NB4 (cell line): ENCODE data around the gene DENND1A.

Experiments used
- POLR2A ChIP-seq: IDR thresholded peaks from 2 replicates; pipeline ENCODE4 v1.6.1; 2011; ENCODE audit warnings: mild to moderate bottlenecking; ENCODE audit not compliant: insufficient read length; ENCODE audit errors: extremely low read depth
- TF ChIP-seq, protein P1 (sequence below): IDR thresholded peaks from one replicate; pipeline ENCODE4 v1.5.1; 2012; ENCODE audit warnings: low read depth, low read length

DNA sequence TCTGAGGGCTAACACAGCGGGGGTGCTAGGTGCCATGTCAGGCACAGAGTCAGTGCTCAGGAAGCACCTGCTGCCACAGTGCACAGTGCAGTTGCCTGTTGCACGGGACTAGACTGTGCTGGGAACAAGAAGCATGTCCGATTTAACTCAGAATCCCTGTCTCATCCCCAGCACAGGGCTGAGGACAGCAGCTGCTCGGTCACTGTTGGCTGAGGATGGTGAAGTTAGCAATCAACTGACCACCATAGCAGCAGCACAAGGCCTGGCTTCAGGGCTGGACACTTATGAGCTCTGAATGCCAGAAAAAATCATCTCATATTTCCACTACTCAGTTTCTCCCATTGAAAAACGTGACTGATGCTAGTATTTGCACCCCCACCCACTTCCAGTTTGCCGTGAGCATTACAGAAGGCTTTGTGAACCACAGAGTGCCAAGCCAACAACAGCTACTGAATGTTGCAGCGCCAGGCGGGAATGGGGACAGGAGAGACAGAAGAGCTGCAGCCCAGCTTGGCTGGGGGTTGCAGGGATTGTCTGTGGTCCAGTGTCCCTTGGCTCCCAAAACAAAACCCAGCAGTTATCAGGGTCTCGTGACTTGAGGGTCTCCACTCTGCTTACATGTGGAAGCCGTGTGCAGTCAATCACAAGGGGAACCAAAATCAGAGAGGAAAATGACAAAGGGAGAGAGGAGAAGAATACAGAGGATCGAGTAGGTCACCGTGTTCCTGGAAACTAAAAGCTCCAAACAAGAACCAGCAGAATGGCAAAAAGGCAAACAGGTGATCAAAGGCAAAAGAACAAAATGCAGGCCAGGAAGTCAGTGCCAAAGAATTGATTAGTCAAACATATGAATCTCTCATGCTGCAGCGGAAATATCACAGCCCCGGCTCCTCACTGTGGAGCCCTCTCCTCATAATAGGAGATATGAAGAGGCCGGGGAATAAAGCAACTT lies 418.3 kb downstream of the DENND1A start:
- TF ChIP-seq POLR2A: no peak
- TF ChIP-seq, protein P1, sequence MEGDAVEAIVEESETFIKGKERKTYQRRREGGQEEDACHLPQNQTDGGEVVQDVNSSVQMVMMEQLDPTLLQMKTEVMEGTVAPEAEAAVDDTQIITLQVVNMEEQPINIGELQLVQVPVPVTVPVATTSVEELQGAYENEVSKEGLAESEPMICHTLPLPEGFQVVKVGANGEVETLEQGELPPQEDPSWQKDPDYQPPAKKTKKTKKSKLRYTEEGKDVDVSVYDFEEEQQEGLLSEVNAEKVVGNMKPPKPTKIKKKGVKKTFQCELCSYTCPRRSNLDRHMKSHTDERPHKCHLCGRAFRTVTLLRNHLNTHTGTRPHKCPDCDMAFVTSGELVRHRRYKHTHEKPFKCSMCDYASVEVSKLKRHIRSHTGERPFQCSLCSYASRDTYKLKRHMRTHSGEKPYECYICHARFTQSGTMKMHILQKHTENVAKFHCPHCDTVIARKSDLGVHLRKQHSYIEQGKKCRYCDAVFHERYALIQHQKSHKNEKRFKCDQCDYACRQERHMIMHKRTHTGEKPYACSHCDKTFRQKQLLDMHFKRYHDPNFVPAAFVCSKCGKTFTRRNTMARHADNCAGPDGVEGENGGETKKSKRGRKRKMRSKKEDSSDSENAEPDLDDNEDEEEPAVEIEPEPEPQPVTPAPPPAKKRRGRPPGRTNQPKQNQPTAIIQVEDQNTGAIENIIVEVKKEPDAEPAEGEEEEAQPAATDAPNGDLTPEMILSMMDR: no peak
